Pancreas (tissue), 10 donors: Measurements from ENCODE around the gene SORCS2. TPM values are rescaled to one million over a fixed set of nuclear protein-coding genes. Genes with fewer than 3 reads are reported as not detected.

ENCODE experiments used
- ATAC-seq, 4 donors: fragments of 200-7000 bp; cut with Tn5 transposase; one replicate each; pipeline versions ENCODE4 v1.8.0 to v1.9.1; 2020; ENCODE audit warnings: mild to moderate bottlenecking in 4 of 4, moderate library complexity in 4 of 4
- DNase-seq, 6 donors: peaks; one replicate each; pipeline ENCODE4 v3.0.0-alpha.2; 2020
- FAIRE-seq: peaks from 2 replicates; lab custom pipeline; 2012; peaks lifted over from hg19 to GRCh38; lab: Jason Lieb, UNC
- H3K27ac ChIP-seq, 4 donors: fragments of 200-600 bp; sonication (generic); 1 replicate in 3 of 4; 2 replicates in 1 of 4; pipeline versions ENCODE4 v1.5.0 to v1.8.0; 2020
- H3K27me3 ChIP-seq, 4 donors: fragments of 200-600 bp; one replicate each; pipeline ENCODE4 v1.8.0; 2021
- H3K36me3 ChIP-seq, 3 donors: fragments of 200-600 bp; sonication (generic) in 1 of 3; one replicate each; pipeline versions ENCODE4 v1.5.0 to v1.8.0; 2020 to 2021
- H3K4me1 ChIP-seq, 3 donors: fragments of 200-600 bp; one replicate each; pipeline ENCODE4 v1.8.0; 2021
- H3K4me3 ChIP-seq, 4 donors: fragments of 200-600 bp; sonication (generic) in 2 of 4; one replicate each; pipeline versions ENCODE4 v1.5.0 to v1.8.0; 2020 to 2021
- H3K9me3 ChIP-seq, 4 donors: fragments of 200-600 bp; one replicate each; pipeline ENCODE4 v1.8.0; 2021
- CTCF ChIP-seq, 4 donors: fragments of 200-600 bp; sonication (generic) in 3 of 4; IDR thresholded peaks; one replicate each; pipeline versions ENCODE4 v1.5.0 to v1.8.0; 2021; ENCODE audit warnings: antibody characterized with exemption in 4 of 4
- WGBS, 2 donors: extraction: QIAGEN DNeasy Blood & Tissue Kit; methylation state at CpG; one replicate each; pipeline ENCODE4 v1.1.7; 2013; 5-methylcytosine and 5-hydroxymethylcytosine counted together
- intact Hi-C, 3 donors: fragments of 100-400 bp; cut with DNase I; formaldehyde crosslinking; loops; one replicate each; pipeline versions ENCODE4 v1.11.1 to v1.14.2; 2022
- polyA plus RNA-seq, 2 donors: library from polyadenylated mRNA; stranded (reverse); fragments of 200-250 nt; gene quantifications; one replicate each; pipeline ENCODE4 v1.2.3, GENCODE V29; 2013
- total RNA-seq, 6 donors: library from RNA; stranded (reverse); fragmentation: NEBNext Ultra II Directional in 4 of 6; extraction: Animal tissue kit (Norgen Biotek cat#: 25700) in 4 of 6; gene quantifications; one replicate each; pipeline versions ENCODE4 v1.2.1 to v1.2.4, GENCODE V29; 2021 to 2023
- donor health status: healthy with polysubstance abuse.
- donor health status: DM: no; HTN: no; CAD: no; lungs with moderate emphysema.
- donor health status: DM: no; HTN: no; CAD: no.
- donor health status: control.
- donor health status: control.
- donor health status: Bipolar disorder and iron deficiency.
- donor health status: DM: yes; HTN: yes; CAD: no.
- donor health status: DM: no; HTN: no; CAD: no.
- donor health status: DM: no; HTN: no; CAD: no.
- donor health status: DM: yes; HTN: yes; CAD: no.

SORCS2 gene
- total and polyA plus RNA-seq, 8 donors, result 0.14 to 1.7 (median 0.42) TPM

- FAIRE-seq, result no peak
- H3K27ac ChIP-seq, result no peak overlapping the region
- no peak for ATAC-seq
Measured at GRCh38 chr4:7226439-7226838, 34.1 kb downstream of the SORCS2 start.

GRCh38 chr4:7227008-7227407 lies 34.7 kb downstream of the SORCS2 start:
- no peaks in the 10 kb centered on the region for H3K9me3 ChIP-seq
- no peak overlapping the region for H3K27ac ChIP-seq
- no peaks in the 10 kb centered on the region for H3K27me3 ChIP-seq
- no peak for DNase-seq
- H3K4me1 ChIP-seq, result no peaks in the 10 kb centered on the region
- H3K4me3 ChIP-seq, result no peak overlapping the region
- peak in 1 of 4 donors; percentile 25 for ATAC-seq
- intact Hi-C loops, result no loop called here
- no peak for TF ChIP-seq CTCF (IDR thresholded peaks at IDR 0.05)
- H3K36me3 ChIP-seq, result no peaks in the 10 kb centered on the region
- FAIRE-seq, result no peak
- WGBS, 2 donors, result 78% methylated on average over 10 of the region's 10 CpGs

More at GRCh38 chr4:7226439-7226838, 34.1 kb downstream of the SORCS2 start:
- no peaks in the 10 kb centered on the region for H3K36me3 ChIP-seq
- 61 to 65% methylated on average over 22 of the region's 22 CpGs for WGBS, 2 donors
- intact Hi-C loops, result no loop called here
- H3K4me1 ChIP-seq, result no peaks in the 10 kb centered on the region
- TF ChIP-seq CTCF (IDR thresholded peaks at IDR 0.05), result no peak
- no peaks in the 10 kb centered on the region for H3K9me3 ChIP-seq
- no peaks in the 10 kb centered on the region for H3K27me3 ChIP-seq
- no peak overlapping the region for H3K4me3 ChIP-seq
- DNase-seq, result no peak

GRCh38 chr4:7228734-7229133 lies 36.4 kb downstream of the SORCS2 start:
- 86 to 94% methylated on average over 11 of the region's 11 CpGs for WGBS, 2 donors
- no peak for TF ChIP-seq CTCF (IDR thresholded peaks at IDR 0.05)
- Histone ChIP-seq H3K27me3 (no peaks in the 10 kb centered on the region), H3K4me1 (no peaks in the 10 kb centered on the region), H3K36me3 (no peaks in the 10 kb centered on the region), H3K9me3 (no peaks in the 10 kb centered on the region), H3K27ac (no peak overlapping the region), H3K4me3 (no peak overlapping the region)
- FAIRE-seq (no peak), ATAC-seq (no peak), DNase-seq (no peak)
- intact Hi-C loops, result no loop called here

GRCh38 chr4:7232061-7232650 lies 39.8 kb downstream of the SORCS2 start:
- H3K4me3 ChIP-seq, result no peak overlapping the region
- no peaks in the 10 kb centered on the region for H3K27me3 ChIP-seq
- 73 to 77% methylated on average over 14 to 18 of the region's 18 CpGs for WGBS, 2 donors
- DNase-seq (no peak), ATAC-seq (no peak), FAIRE-seq (no peak)
- H3K27ac ChIP-seq, result no peak overlapping the region
- no peaks in the 10 kb centered on the region for H3K4me1 ChIP-seq
- no peak for TF ChIP-seq CTCF (IDR thresholded peaks at IDR 0.05)
- intact Hi-C loops, result no loop called here
- H3K9me3 ChIP-seq, result no peaks in the 10 kb centered on the region
- H3K36me3 ChIP-seq, result no peaks in the 10 kb centered on the region

GRCh38 chr4:7233006-7233580 lies 40.8 kb downstream of the SORCS2 start:
- H3K36me3 ChIP-seq, result no peaks in the 10 kb centered on the region
- 62 to 69% methylated on average over 18 of the region's 18 CpGs for WGBS, 2 donors
- no peaks in the 10 kb centered on the region for H3K4me1 ChIP-seq
- H3K27ac ChIP-seq, result no peak overlapping the region
- H3K27me3 ChIP-seq, result no peaks in the 10 kb centered on the region
- intact Hi-C loops, result no loop called here
- no peak for TF ChIP-seq CTCF (IDR thresholded peaks at IDR 0.05)
- FAIRE-seq (no peak), DNase-seq (no peak), ATAC-seq (no peak)
- H3K4me3 ChIP-seq, result no peak overlapping the region
- no peaks in the 10 kb centered on the region for H3K9me3 ChIP-seq
